OCI-LY7 (cell line): ENCODE results near the gene EIF4ENIF1. TPM values are rescaled to one million over a fixed set of nuclear protein-coding genes. Genes with fewer than 3 reads are reported as not detected.
"Not testable (repeated sequence)": the region's sequence is repeated elsewhere in the genome, so short reads cannot be mapped to it uniquely, and the experiment has no call there.

ENCODE experiments used
- BruUV-seq: library from RNA; stranded (reverse); fragments of 400-500 nt; replicated peaks from 2 replicates; lab custom pipeline; 2021; lab: Mats Ljungman, UMichigan
- CTCF ChIA-PET: fragments of 300-600 bp; sonication (Branson Sonifier 250); formaldehyde crosslinking; loops from one replicate; lab custom pipeline; 2022; ENCODE audit warnings: antibody characterized with exemption; ENCODE audit not compliant: unreplicated experiment; lab: Charles Lee
- POLR2A ChIA-PET: fragments of 300-600 bp; sonication (Branson Sonifier 250); formaldehyde crosslinking; loops from one replicate; lab custom pipeline; 2022; ENCODE audit warnings: antibody characterized with exemption; lab: Charles Lee
- DNase-seq: peaks from one replicate; pipeline ENCODE4 v3.0.0-alpha.2; 2015; ENCODE audit warnings: low spot score
- H2AFZ ChIP-seq: fragments of 200-600 bp; sonication (generic), shearing (Covaris generic); 2 replicates; pipeline ENCODE4 v1.6.1; 2014; ENCODE audit warnings: mild to moderate bottlenecking, antibody characterized with exemption, low read length, moderate library complexity
- H3K27ac ChIP-seq: fragments of 200-600 bp; sonication (generic); 2 replicates; pipeline ENCODE4 v1.5.1; 2014; ENCODE audit warnings: mixed run types, low read depth, mild to moderate bottlenecking, moderate library complexity, low read length, inconsistent platforms; ENCODE audit not compliant: poor library complexity, severe bottlenecking
- H3K36me3 ChIP-seq: fragments of 200-600 bp; sonication (generic); 2 replicates; pipeline ENCODE4 v1.6.1; 2014; ENCODE audit warnings: mild to moderate bottlenecking, antibody characterized with exemption, low read length, moderate library complexity, mixed read lengths; ENCODE audit not compliant: insufficient read depth
- H3K4me1 ChIP-seq: fragments of 200-600 bp; sonication (generic); 2 replicates; pipeline ENCODE4 v1.5.1; 2014; ENCODE audit warnings: mild to moderate bottlenecking, low read length; ENCODE audit not compliant: insufficient read depth, poor library complexity, severe bottlenecking
- H3K4me2 ChIP-seq: fragments of 200-600 bp; sonication (generic); 2 replicates; pipeline ENCODE4 v1.6.1; 2014; ENCODE audit warnings: mild to moderate bottlenecking, low read length
- H3K4me3 ChIP-seq: fragments of 200-600 bp; sonication (generic); 2 replicates; pipeline ENCODE4 v1.5.1; 2014; ENCODE audit warnings: mild to moderate bottlenecking, low read depth, low read length; ENCODE audit not compliant: poor library complexity, severe bottlenecking
- H3K79me2 ChIP-seq: fragments of 200-600 bp; sonication (generic); 2 replicates; pipeline ENCODE4 v1.6.1; 2016; ENCODE audit warnings: low read depth, mild to moderate bottlenecking, low read length, moderate library complexity, mixed read lengths; ENCODE audit not compliant: insufficient read depth
- H3K9me2 ChIP-seq: fragments of 200-600 bp; sonication (generic); 2 replicates; pipeline ENCODE4 v1.6.1; 2016; ENCODE audit warnings: mild to moderate bottlenecking, low read length, mixed read lengths; ENCODE audit not compliant: insufficient read depth
- H3K9me3 ChIP-seq: fragments of 200-600 bp; sonication (generic); 2 replicates; pipeline ENCODE4 v1.6.1; 2014; ENCODE audit warnings: mild to moderate bottlenecking, mixed run types, low read length, mixed read lengths
- H4K20me1 ChIP-seq: fragments of 200-600 bp; sonication (generic); 2 replicates; pipeline ENCODE4 v1.6.1; 2014; ENCODE audit warnings: mild to moderate bottlenecking, antibody characterized with exemption, low read length, moderate library complexity, mixed read lengths; ENCODE audit not compliant: insufficient read depth
- CTCF ChIP-seq: fragments of 200-600 bp; sonication (generic); conservative IDR thresholded peaks from 2 replicates; pipeline ENCODE4 v1.5.1; 2014; ENCODE audit warnings: mild to moderate bottlenecking, antibody characterized with exemption, low read length, moderate library complexity, mixed read lengths
- EZH2phosphoT487 ChIP-seq: fragments of 200-600 bp; sonication (generic); IDR thresholded peaks from 2 replicates; pipeline ENCODE4 v1.6.1; 2018; ENCODE audit warnings: low read depth, borderline replicate concordance, mild to moderate bottlenecking, mixed run types, antibody characterized with exemption, low read length, moderate library complexity, mixed read lengths
- intact Hi-C: fragments of 100-400 bp; cut with micrococcal nuclease; formaldehyde crosslinking; loops from one replicate; pipeline ENCODE4 v1.10.0; 2022; ENCODE audit not compliant: unreplicated experiment
- total RNA-seq, 2 experiments: library from RNA; depleted of rRNA in 1 of 2; stranded (reverse); fragments of >200 nt in 1 of 2; shearing (Covaris generic) in 1 of 2; gene quantifications; 2 replicates each; pipeline ENCODE4 v1.2.3, GENCODE V29; 2014 to 2022

The EIF4ENIF1 gene
- total RNA-seq, 2 experiments from 2014 or later: 18.1 to 40.3 TPM

- DNase-seq: no peak
- H4K20me1 ChIP-seq: peaks cover 14% of the 10 kb centered on the region; the same call in 1 of the 2 replicates
- CTCF ChIA-PET: no interaction called here
- peak overlapping the region; percentile 95 for H3K4me2 ChIP-seq
- no peak overlapping the region for H2AFZ ChIP-seq
- TSS peak; percentile 43 for BruUV-seq
- peak overlapping the region; percentile 97 for H3K27ac ChIP-seq
- POLR2A ChIA-PET: interaction anchor here (0.6 to 1.2 kb wide), 2 partner anchors 80 to 142 kb away, joined by 3 read pairs; no protein-coding TSS in a partner anchor
- no peaks in the 10 kb centered on the region for H3K9me2 ChIP-seq
- TF ChIP-seq CTCF (no peak), EZH2phosphoT487 (no peak)
- intact Hi-C loops: no loop called here
- H3K79me2 ChIP-seq: peaks cover 43% of the 10 kb centered on the region
- no peaks in the 10 kb centered on the region for H3K9me3 ChIP-seq
- H3K4me3 ChIP-seq: peak overlapping the region; percentile 79
- H3K36me3 ChIP-seq: peaks cover 39% of the 10 kb centered on the region
- peaks cover 36% of the 10 kb centered on the region for H3K4me1 ChIP-seq
Measured at GRCh38 chr22:31488346-31488883, 1.2 kb downstream of the EIF4ENIF1 start.

- peaks cover 31% of the 10 kb centered on the region for H3K4me1 ChIP-seq
- H4K20me1 ChIP-seq: peaks cover 14% of the 10 kb centered on the region; the same call in 1 of the 2 replicates
- H3K9me2 ChIP-seq: no peaks in the 10 kb centered on the region
- H3K4me3 ChIP-seq: no peak overlapping the region
- peaks cover 52% of the 10 kb centered on the region for H3K36me3 ChIP-seq
- DNase-seq: no peak
- intact Hi-C loops: no loop called here
- TF ChIP-seq EZH2phosphoT487 (no peak), CTCF (no peak)
- H3K9me3 ChIP-seq: no peaks in the 10 kb centered on the region
- BruUV-seq: no TSS peak
- no peak overlapping the region for H3K27ac ChIP-seq
- CTCF ChIA-PET: no interaction called here
- H3K79me2 ChIP-seq: peaks cover 44% of the 10 kb centered on the region
- H3K4me2 ChIP-seq: no peak overlapping the region
- POLR2A ChIA-PET: interaction anchor here (0.7 kb wide), 1 partner anchor 35 kb away, joined by 4 read pairs; no protein-coding TSS in a partner anchor
- H2AFZ ChIP-seq: no peak overlapping the region
Measured at GRCh38 chr22:31486951-31487350, 2.7 kb downstream of the EIF4ENIF1 start.

- peaks cover 46% of the 10 kb centered on the region for H3K79me2 ChIP-seq
- peaks cover 58% of the 10 kb centered on the region for H3K36me3 ChIP-seq
- H3K9me2 ChIP-seq, DNase-seq, H3K4me2 ChIP-seq, CTCF ChIA-PET, H2AFZ ChIP-seq, H3K9me3 ChIP-seq, intact Hi-C loops, H3K27ac ChIP-seq, POLR2A ChIA-PET, BruUV-seq, H3K4me3 ChIP-seq: not testable (repeated sequence)
- peaks cover 25% of the 10 kb centered on the region for H3K4me1 ChIP-seq
- peaks cover 14% of the 10 kb centered on the region; the same call in 1 of the 2 replicates for H4K20me1 ChIP-seq
Measured at GRCh38 chr22:31486369-31486768, 3.3 kb downstream of the EIF4ENIF1 start.

- H3K9me3 ChIP-seq, H3K4me2 ChIP-seq, H2AFZ ChIP-seq, POLR2A ChIA-PET, H3K4me3 ChIP-seq, CTCF ChIA-PET, H3K27ac ChIP-seq, BruUV-seq, H4K20me1 ChIP-seq, H3K9me2 ChIP-seq, intact Hi-C loops, DNase-seq: not testable (repeated sequence)
- H3K36me3 ChIP-seq: peaks cover 86% of the 10 kb centered on the region
- peaks cover 14% of the 10 kb centered on the region for H3K4me1 ChIP-seq
- H3K79me2 ChIP-seq: peaks cover 47% of the 10 kb centered on the region
Measured at GRCh38 chr22:31482470-31482869, 7.2 kb downstream of the EIF4ENIF1 start.
